Natural killer cell treated with Interleukin-12 subunit alpha and Interleukin-12 subunit beta and Interleukin-15 and Interleukin-18, amount 100 ng/mL, for 72 hours (primary cell): ENCODE measurements around the gene MSLN. TPM values are rescaled to one million over a fixed set of nuclear protein-coding genes. Genes with fewer than 3 reads are reported as not detected.
"Not testable (repeated sequence)": the region's sequence is repeated elsewhere in the genome, so short reads cannot be mapped to it uniquely, and the experiment has no call there.

Experiments
- ATAC-seq, 2 donors: fragments of 150-1000 bp; cut with Tn5 transposase in 1 of 2; sonication (Bioruptor Pico), chemical (Tn5 transposase) in 1 of 2; 2 replicates each; pipeline ENCODE4 v1.10.0; 2021
- DNase-seq: peaks from one replicate; pipeline ENCODE4 v3.0.0; 2022; ENCODE audit warnings: low spot score
- H3K27ac Mint-ChIP-seq, 2 donors: 1 replicate in 1 of 2; 2 replicates in 1 of 2; pipeline ENCODE4 v1.8.0; 2022; ENCODE audit warnings: mixed read lengths in 2 of 2, mild to moderate bottlenecking in 1 of 2, moderate library complexity in 1 of 2
- H3K27me3 Mint-ChIP-seq, 2 donors: 1 replicate in 1 of 2; 2 replicates in 1 of 2; pipeline ENCODE4 v1.8.0; 2022; ENCODE audit warnings: mixed read lengths in 2 of 2
- H3K36me3 Mint-ChIP-seq: one replicate; pipeline ENCODE4 v1.8.0; 2022; ENCODE audit warnings: mixed read lengths
- H3K4me1 Mint-ChIP-seq, 2 donors: 1 replicate in 1 of 2; 2 replicates in 1 of 2; pipeline ENCODE4 v1.8.0; 2022; ENCODE audit warnings: low read depth in 2 of 2, mixed read lengths in 2 of 2, mild to moderate bottlenecking in 1 of 2
- H3K4me3 Mint-ChIP-seq: one replicate; pipeline ENCODE4 v1.8.0; 2022; ENCODE audit warnings: mixed read lengths
- H3K9me3 Mint-ChIP-seq: 2 replicates; pipeline ENCODE4 v1.8.0; 2022; ENCODE audit warnings: mixed read lengths
- total RNA-seq, 2 donors: library from RNA; stranded (reverse); gene quantifications; one replicate each; pipeline ENCODE4 v1.2.3, GENCODE V29; 2022

The MSLN gene
- total RNA-seq, 2 donors from 2014 or later, result not detected

GRCh38 chr16:735982-736453, 24.5 kb upstream of the MSLN start:
- H3K27ac Mint-ChIP-seq, result peak overlapping the region in 1 of 2 donors; percentile 21

GRCh38 chr16:736936-737481, 23.5 kb upstream of the MSLN start:
- no peak overlapping the region for H3K27ac Mint-ChIP-seq
- no peak overlapping the region for H3K4me3 Mint-ChIP-seq
- no peaks in the 10 kb centered on the region for H3K9me3 Mint-ChIP-seq
- H3K4me1 Mint-ChIP-seq, result peaks cover 3 to 10% of the 10 kb centered on the region in 2 donors
- no peak for DNase-seq
- no peak for ATAC-seq
- no peaks in the 10 kb centered on the region for H3K27me3 Mint-ChIP-seq
- H3K36me3 Mint-ChIP-seq, result no peaks in the 10 kb centered on the region

More at GRCh38 chr16:735982-736453, 24.5 kb upstream of the MSLN start:
- no peaks in the 10 kb centered on the region for H3K9me3 Mint-ChIP-seq
- H3K4me1 Mint-ChIP-seq, result peaks cover 3 to 10% of the 10 kb centered on the region in 2 donors
- peak overlapping the region; percentile 47 for H3K4me3 Mint-ChIP-seq
- ATAC-seq (peak in 1 of 2 donors; percentile 68), DNase-seq (no peak)
- no peaks in the 10 kb centered on the region for H3K27me3 Mint-ChIP-seq
- no peaks in the 10 kb centered on the region for H3K36me3 Mint-ChIP-seq

GRCh38 chr16:739560-740458, 20.7 kb upstream of the MSLN start:
- H3K36me3 Mint-ChIP-seq, result no peaks in the 10 kb centered on the region
- H3K4me3 Mint-ChIP-seq, result peak overlapping the region; percentile 73
- peak overlapping the region in 1 of 2 donors; percentile 58 for H3K27ac Mint-ChIP-seq
- H3K4me1 Mint-ChIP-seq, result peaks cover 3 to 10% of the 10 kb centered on the region in 2 donors
- DNase-seq (no peak), ATAC-seq (no peak)
- no peaks in the 10 kb centered on the region for H3K9me3 Mint-ChIP-seq
- no peaks in the 10 kb centered on the region for H3K27me3 Mint-ChIP-seq

- peaks cover 3 to 7% of the 10 kb centered on the region in 2 donors for H3K4me1 Mint-ChIP-seq
- H3K27ac Mint-ChIP-seq, result no peak overlapping the region
- H3K9me3 Mint-ChIP-seq, result no peaks in the 10 kb centered on the region
- DNase-seq (no peak), ATAC-seq (peak; percentile 27 to 33)
- peak overlapping the region; percentile 73 for H3K4me3 Mint-ChIP-seq
- no peaks in the 10 kb centered on the region for H3K36me3 Mint-ChIP-seq
- no peaks in the 10 kb centered on the region for H3K27me3 Mint-ChIP-seq
Observed at GRCh38 chr16:740459-740763, 20.1 kb upstream of the MSLN start.

- Mint-ChIP-seq H3K36me3 (no peaks in the 10 kb centered on the region), H3K9me3 (no peaks in the 10 kb centered on the region), H3K27ac (no peak within 1 kb of the TSS), H3K27me3 (no peaks in the 10 kb centered on the region), H3K4me1 (peaks cover 3% of the 10 kb centered on the region in 2 donors), H3K4me3 (peak within 1 kb of the TSS; percentile 73)
- DNase-seq, result peak; percentile 94
- peak; percentile 91 to 96 for ATAC-seq
Observed at GRCh38 chr16:740764-741505, 19.6 kb upstream of the MSLN start, which contains the start of gene CIAO3. Gene CIAO3, minus strand, starts transcription at chr16:740997. Its CDS starts 12 bp downstream, at chr16:740985.

- ATAC-seq (no peak), DNase-seq (no peak)
- no peaks in the 10 kb centered on the region for H3K9me3 Mint-ChIP-seq
- H3K4me3 Mint-ChIP-seq, result peak overlapping the region; percentile 54
- H3K27ac Mint-ChIP-seq, result no peak overlapping the region
- H3K4me1 Mint-ChIP-seq, result peaks cover 0 to 3% of the 10 kb centered on the region in 2 donors
- no peaks in the 10 kb centered on the region for H3K36me3 Mint-ChIP-seq
- no peaks in the 10 kb centered on the region for H3K27me3 Mint-ChIP-seq
Observed at GRCh38 chr16:741986-742629, 18.4 kb upstream of the MSLN start.

GRCh38 chr16:742894-743293, 17.6 kb upstream of the MSLN start:
- not testable (repeated sequence) for DNase-seq, H3K27ac Mint-ChIP-seq, ATAC-seq, H3K27me3 Mint-ChIP-seq, H3K4me3 Mint-ChIP-seq, H3K4me1 Mint-ChIP-seq, H3K9me3 Mint-ChIP-seq, H3K36me3 Mint-ChIP-seq

GRCh38 chr16:743794-744500, 16.6 kb upstream of the MSLN start:
- Mint-ChIP-seq H3K36me3 (no peaks in the 10 kb centered on the region), H3K27me3 (no peaks in the 10 kb centered on the region), H3K4me1 (peaks cover 0 to 3% of the 10 kb centered on the region in 2 donors), H3K9me3 (no peaks in the 10 kb centered on the region), H3K27ac (no peak overlapping the region), H3K4me3 (no peak overlapping the region)
- DNase-seq (no peak), ATAC-seq (no peak)

GRCh38 chr16:745739-746138, 14.8 kb upstream of the MSLN start:
- ATAC-seq (no peak), DNase-seq (no peak)
- no peak overlapping the region for H3K27ac Mint-ChIP-seq
- H3K4me1 Mint-ChIP-seq, result no peaks in the 10 kb centered on the region
- H3K4me3 Mint-ChIP-seq, result no peak overlapping the region
- H3K36me3 Mint-ChIP-seq, result no peaks in the 10 kb centered on the region
- no peaks in the 10 kb centered on the region for H3K27me3 Mint-ChIP-seq
- no peaks in the 10 kb centered on the region for H3K9me3 Mint-ChIP-seq

- no peak for ATAC-seq
- Mint-ChIP-seq H3K9me3 (no peaks in the 10 kb centered on the region), H3K4me3 (no peak overlapping the region)
Observed at GRCh38 chr16:746637-747036, 13.9 kb upstream of the MSLN start.

GRCh38 chr16:747978-748746, 12.4 kb upstream of the MSLN start:
- ATAC-seq (no peak), DNase-seq (no peak)
- H3K36me3 Mint-ChIP-seq, result no peaks in the 10 kb centered on the region
- H3K9me3 Mint-ChIP-seq, result no peaks in the 10 kb centered on the region
- no peak overlapping the region for H3K27ac Mint-ChIP-seq
- no peaks in the 10 kb centered on the region for H3K4me1 Mint-ChIP-seq
- no peak overlapping the region for H3K4me3 Mint-ChIP-seq
- H3K27me3 Mint-ChIP-seq, result no peaks in the 10 kb centered on the region

More at GRCh38 chr16:746637-747036, 13.9 kb upstream of the MSLN start:
- Mint-ChIP-seq H3K36me3 (no peaks in the 10 kb centered on the region), H3K27ac (no peak overlapping the region), H3K4me1 (no peaks in the 10 kb centered on the region), H3K27me3 (no peaks in the 10 kb centered on the region)
- DNase-seq, result no peak

GRCh38 chr16:749010-749409, 11.5 kb upstream of the MSLN start:
- Mint-ChIP-seq H3K4me1 (no peaks in the 10 kb centered on the region), H3K36me3 (no peaks in the 10 kb centered on the region), H3K27me3 (no peaks in the 10 kb centered on the region), H3K27ac (no peak overlapping the region), H3K9me3 (no peaks in the 10 kb centered on the region), H3K4me3 (no peak overlapping the region)
- ATAC-seq (no peak), DNase-seq (no peak)
